GM13977 (cell line): ENCODE measurements around the gene PRMT7.

Source experiments
- DNase-seq: peaks from one replicate; pipeline ENCODE4 v3.0.0; 2012; ENCODE audit warnings: low spot score
- CTCF ChIP-seq: IDR thresholded peaks from 2 replicates; pipeline ENCODE4 v1.5.1; 2012; ENCODE audit warnings: mild to moderate bottlenecking, control low read depth; ENCODE audit not compliant: insufficient read depth; ENCODE audit errors: extremely low read depth, missing control alignments
- in situ Hi-C: fragments of 300-500 bp; cut with MboI; formaldehyde crosslinking; loops from one replicate; pipeline ENCODE4 v1.12.0; 2022; ENCODE audit warnings: low sequenced_read_pairs, low pct_unique_long_range_greater_than_20kb, mixed read lengths, inconsistent platforms; ENCODE audit not compliant: unreplicated experiment

The PRMT7 gene

GRCh38 chr16:68335175-68335574 lies 24.4 kb downstream of the PRMT7 start:
- TF ChIP-seq CTCF: no peak
- DNase-seq: no peak
- in situ Hi-C loops: no loop called here

GRCh38 chr16:68338326-68339119 lies 27.7 kb downstream of the PRMT7 start:
- no peak for DNase-seq
- TF ChIP-seq CTCF: no peak
- in situ Hi-C loops: no loop called here

GRCh38 chr16:68339214-68339613 lies 28.4 kb downstream of the PRMT7 start:
- in situ Hi-C loops: no loop called here
- DNase-seq: no peak

GRCh38 chr16:68342620-68343019 lies 31.8 kb downstream of the PRMT7 start:
- no peak for TF ChIP-seq CTCF
- in situ Hi-C loops: no loop called here
- DNase-seq: no peak

More at GRCh38 chr16:68339214-68339613, 28.4 kb downstream of the PRMT7 start:
- TF ChIP-seq CTCF: no peak

- in situ Hi-C loops: no loop called here
- TF ChIP-seq CTCF: no peak
- no peak for DNase-seq
These were observed 32.3 kb downstream of the PRMT7 start for GRCh38 chr16:68343137-68343536.

- TF ChIP-seq CTCF: no peak
- in situ Hi-C loops: no loop called here
- no peak for DNase-seq
These were observed 33.4 kb downstream of the PRMT7 start for GRCh38 chr16:68344252-68344651.
